Osteocyte (in vitro differentiated cells): ENCODE results near the gene ZNF101. TPM values are rescaled to one million over a fixed set of nuclear protein-coding genes. Genes with fewer than 3 reads are reported as not detected.

Experiments
- DNase-seq: peaks from one replicate; pipeline ENCODE4 v3.0.0; 2021; ENCODE audit warnings: mixed read lengths; ENCODE audit not compliant: unreplicated experiment; ENCODE audit errors: extremely low spot score
- H3K27ac Mint-ChIP-seq: one replicate; pipeline ENCODE4 v1.8.0; 2021; ENCODE audit warnings: mild to moderate bottlenecking, mixed read lengths; ENCODE audit not compliant: unreplicated experiment
- H3K27me3 Mint-ChIP-seq: one replicate; pipeline ENCODE4 v1.8.0; 2021; ENCODE audit warnings: mixed read lengths; ENCODE audit not compliant: unreplicated experiment
- H3K36me3 Mint-ChIP-seq: one replicate; pipeline ENCODE4 v1.8.0; 2021; ENCODE audit warnings: mixed read lengths; ENCODE audit not compliant: unreplicated experiment
- H3K4me1 Mint-ChIP-seq: one replicate; pipeline ENCODE4 v1.8.0; 2021; ENCODE audit warnings: mixed read lengths; ENCODE audit not compliant: unreplicated experiment
- H3K4me3 Mint-ChIP-seq: one replicate; pipeline ENCODE4 v1.8.0; 2021; ENCODE audit warnings: mild to moderate bottlenecking, moderate library complexity, mixed read lengths; ENCODE audit not compliant: unreplicated experiment
- H3K9me3 Mint-ChIP-seq: one replicate; pipeline ENCODE4 v1.8.0; 2021; ENCODE audit warnings: mixed read lengths; ENCODE audit not compliant: unreplicated experiment
- CTCF ChIP-seq: fragments of 200-600 bp; sonication (generic); IDR thresholded peaks from 2 replicates; pipeline ENCODE4 v1.5.0; 2021; ENCODE audit warnings: antibody characterized with exemption, mild to moderate bottlenecking, moderate library complexity
- total RNA-seq: library from RNA; stranded (reverse); gene quantifications from 2 replicates; pipeline ENCODE4 v1.2.1, GENCODE V29; 2021

ZNF101 gene
- total RNA-seq, 1 donor from 2014 or later, result 8.4 TPM

DNA sequence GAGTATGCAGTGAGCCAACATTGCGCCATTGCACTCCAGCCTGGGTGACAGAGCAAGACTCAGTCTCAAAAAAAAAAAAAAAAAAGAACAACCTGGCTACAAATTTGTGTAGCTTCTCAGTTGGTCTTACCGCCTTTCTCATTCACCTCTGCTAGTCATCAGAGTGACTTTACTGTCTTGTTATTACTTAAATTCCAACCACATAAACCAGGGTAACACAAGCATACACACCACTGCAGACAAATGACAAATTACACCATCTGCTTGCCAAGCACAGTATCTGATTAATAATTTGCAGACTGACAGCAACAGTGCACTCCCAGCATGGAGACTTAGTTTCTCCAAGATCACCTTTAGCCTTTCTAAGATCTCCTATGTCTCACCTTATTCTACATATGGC, 53.3 kb downstream of the ZNF101 start:
- H3K4me1 Mint-ChIP-seq, result no peaks in the 10 kb centered on the region
- no peak overlapping the region for H3K4me3 Mint-ChIP-seq
- no peak for DNase-seq
- peaks cover 51% of the 10 kb centered on the region for H3K36me3 Mint-ChIP-seq
- H3K27me3 Mint-ChIP-seq, result no peaks in the 10 kb centered on the region
- TF ChIP-seq CTCF, result no peak
- peaks cover 40% of the 10 kb centered on the region for H3K9me3 Mint-ChIP-seq
- H3K27ac Mint-ChIP-seq, result no peak overlapping the region

DNA sequence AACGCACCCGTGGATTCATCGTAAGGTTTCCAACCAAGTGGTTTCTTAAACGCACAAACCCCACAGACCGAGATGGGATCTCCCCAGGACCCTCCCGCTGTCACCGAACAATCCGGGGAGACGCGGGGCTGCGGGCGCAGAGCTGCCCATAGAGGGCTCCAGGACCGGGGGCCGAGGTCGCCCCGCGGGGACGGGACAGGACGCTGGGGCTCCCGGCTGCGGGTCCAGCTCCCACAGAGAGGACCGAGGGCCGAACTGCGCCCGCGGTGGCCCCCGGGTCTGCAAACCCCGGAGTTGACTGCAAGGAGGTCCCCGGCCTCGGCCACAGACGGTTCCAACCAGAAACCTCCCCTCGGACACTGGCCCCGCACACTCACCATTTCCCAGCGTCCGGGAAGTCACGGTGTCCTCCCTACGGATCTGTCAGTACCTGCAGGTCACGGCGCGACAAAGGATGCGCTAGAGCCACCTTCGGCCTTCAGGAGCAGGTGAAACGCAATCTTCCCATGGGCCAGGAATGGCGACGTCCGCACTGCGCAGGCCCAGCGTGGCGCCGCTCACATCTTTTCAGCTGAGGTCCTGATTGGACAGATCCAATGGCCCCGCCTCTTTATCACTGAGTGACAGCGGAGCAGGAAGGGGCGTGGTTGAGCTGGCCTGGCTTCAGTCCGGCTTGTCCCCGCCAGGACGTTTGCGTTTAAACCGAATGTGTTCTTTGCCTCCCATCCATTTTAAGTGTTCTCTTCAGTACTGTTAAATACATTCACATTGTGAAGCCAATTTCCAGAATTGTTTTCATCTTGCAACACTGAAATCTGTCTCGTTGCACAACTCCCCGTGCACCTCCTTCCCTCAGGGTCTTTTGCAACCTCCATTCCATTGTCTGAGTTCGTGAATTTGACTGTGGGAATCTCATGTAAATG, 64.2 kb downstream of the ZNF101 start, which contains the start of gene ZNF14:
TSS of gene ZNF14 (minus strand) at position 534 of the 923 bp plus-strand sequence. CDS start at position 380, 154 bp downstream.
- peak; percentile 29 for TF ChIP-seq CTCF
- H3K27ac Mint-ChIP-seq, result peak within 1 kb of the TSS; percentile 84
- peaks cover 21% of the 10 kb centered on the region for H3K36me3 Mint-ChIP-seq
- H3K27me3 Mint-ChIP-seq, result no peaks in the 10 kb centered on the region
- peak within 1 kb of the TSS; percentile 94 for H3K4me3 Mint-ChIP-seq
- DNase-seq, result peak; percentile 96
- peaks cover 4% of the 10 kb centered on the region for H3K9me3 Mint-ChIP-seq
- H3K4me1 Mint-ChIP-seq, result peaks cover 16% of the 10 kb centered on the region

Other genes starting within 250 kb of the ZNF101 start
- gene TSSK6, start 153.3 kb upstream of the ZNF101 start, total RNA-seq, result 1.7 and 2.0 TPM in 2 replicates
- gene NDUFA13, start 152.6 kb upstream of the ZNF101 start, total RNA-seq, result 372 and 376 TPM in 2 replicates
- gene YJEFN3, start 139.9 kb upstream of the ZNF101 start, total RNA-seq, result 6.1 and 6.3 TPM in 2 replicates
- 0.63 and 1.1 TPM in 2 replicates for gene CILP2, start 130.6 kb upstream of the ZNF101 start, total RNA-seq
- 0.46 and 0.52 TPM in 2 replicates for gene PBX4, start 50.2 kb upstream of the ZNF101 start, total RNA-seq
- gene LPAR2, start 40.6 kb upstream of the ZNF101 start, total RNA-seq, result 6.8 and 7.4 TPM in 2 replicates
- 10.5 and 12.0 TPM in 2 replicates for gene GMIP, start 25.2 kb upstream of the ZNF101 start, total RNA-seq
- 62.8 and 67.2 TPM in 2 replicates for gene ATP13A1, start 5.2 kb upstream of the ZNF101 start, total RNA-seq
- 4.7 and 5.3 TPM in 2 replicates for gene ZNF14, start 64.3 kb downstream of the ZNF101 start, total RNA-seq
- 7.8 and 10.5 TPM in 2 replicates for gene ZNF506, start 152.9 kb downstream of the ZNF101 start, total RNA-seq
- 10.6 and 12.8 TPM in 2 replicates for gene ZNF253, start 197.0 kb downstream of the ZNF101 start, total RNA-seq
- gene ZNF93, start 232.1 kb downstream of the ZNF101 start, total RNA-seq, result 4.7 and 5.6 TPM in 2 replicates